ENCODE measurements around the gene PDE6A. TPM values are rescaled to one million over a fixed set of nuclear protein-coding genes. Genes with fewer than 3 reads are reported as not detected.

PDE6A gene
- total and polyA plus RNA-seq, 2 of the 8 experiments (the other 6 are each of a cell fraction or from before 2014, with no cell fraction given) = not detected

- TF ChIP-seq NANOG (IDR thresholded peaks at IDR 0.05; ENCODE audit: insufficient read depth, low read depth, low read length, poor library complexity, severe bottlenecking) = no peak
- TF ChIP-seq EGR1 (IDR thresholded peaks at IDR 0.05; ENCODE audit: borderline replicate concordance, low read depth, low read length) = no peak
- TF ChIP-seq MAFK (IDR thresholded peaks at IDR 0.05; ENCODE audit: low read depth, low read length) = no peak
- no peak for TF ChIP-seq GTF2F1 (IDR thresholded peaks at IDR 0.05; ENCODE audit: borderline replicate concordance, low read depth, low read length)
These were observed 133.7 kb downstream of the PDE6A start (continued) for GRCh38 chr5:149810856-149811255.
